ENCODE results near the gene AAMP. TPM values are rescaled to one million over a fixed set of nuclear protein-coding genes. Genes with fewer than 3 reads are reported as not detected.

The AAMP gene
- polyA plus RNA-seq, 1 donor from 2014 or later: 249 TPM

- H3K9ac ChIP-seq (ENCODE audit: low read length): no peak overlapping the region
- H3K36me3 ChIP-seq (ENCODE audit: insufficient read depth, low read length): no peaks in the 10 kb centered on the region
These were observed 7.0 kb downstream of the AAMP start for GRCh38 chr2:218262631-218263586.

GRCh38 chr2:218262237-218262600, 7.7 kb downstream of the AAMP start:
- Histone ChIP-seq H3K79me2 (replicated peaks; ENCODE audit: insufficient read depth, low read length) (no peaks in the 10 kb centered on the region), H4K20me1 (ENCODE audit: insufficient read depth) (no peaks in the 10 kb centered on the region), H3K9me2 (ENCODE audit: insufficient read depth, low read length) (no peaks in the 10 kb centered on the region), H3K9me3 (ENCODE audit: low read length) (no peaks in the 10 kb centered on the region), H3K4me3 (ENCODE audit: low read length) (no peak overlapping the region), H3K4me2 (ENCODE audit: low read length) (no peak overlapping the region), H3K36me3 (ENCODE audit: insufficient read depth, low read length) (no peaks in the 10 kb centered on the region), H2AFZ (ENCODE audit: low read depth, low read length) (no peak overlapping the region), H3F3A (ENCODE audit: insufficient read depth, low read length, poor library complexity, severe bottlenecking) (no peaks in the 10 kb centered on the region), H3K27me3 (ENCODE audit: insufficient read depth, low read depth, low read length) (no peaks in the 10 kb centered on the region), H3K9ac (ENCODE audit: low read length) (no peak overlapping the region), H3K27ac (ENCODE audit: low read length) (no peak overlapping the region)
- TF ChIP-seq CTCF (IDR thresholded peaks at IDR 0.05; ENCODE audit: poor library complexity, severe bottlenecking) (no peak), REST (IDR thresholded peaks at IDR 0.05; ENCODE audit: borderline replicate concordance) (no peak), EP300 (conservative IDR thresholded peaks at IDR 0.05; ENCODE audit: poor library complexity, severe bottlenecking) (no peak), RAD21 (conservative IDR thresholded peaks at IDR 0.05) (no peak), EZH2 (IDR thresholded peaks at IDR 0.05; ENCODE audit: borderline replicate concordance, insufficient read depth, low read length, poor library complexity, severe bottlenecking) (no peak), SMC3 (conservative IDR thresholded peaks at IDR 0.05; ENCODE audit: poor library complexity) (no peak)

More at GRCh38 chr2:218262631-218263586, 7.0 kb downstream of the AAMP start:
- Histone ChIP-seq H3K79me2 (replicated peaks; ENCODE audit: insufficient read depth, low read length) (no peaks in the 10 kb centered on the region), H3K4me3 (ENCODE audit: low read length) (no peak overlapping the region), H3K4me2 (ENCODE audit: low read length) (no peak overlapping the region), H3K27me3 (ENCODE audit: insufficient read depth, low read depth, low read length) (no peaks in the 10 kb centered on the region), H4K20me1 (ENCODE audit: insufficient read depth) (no peaks in the 10 kb centered on the region), H2AFZ (ENCODE audit: low read depth, low read length) (no peak overlapping the region), H3K27ac (ENCODE audit: low read length) (no peak overlapping the region), H3K9me2 (ENCODE audit: insufficient read depth, low read length) (no peaks in the 10 kb centered on the region), H3K9me3 (ENCODE audit: low read length) (no peaks in the 10 kb centered on the region), H3F3A (ENCODE audit: insufficient read depth, low read length, poor library complexity, severe bottlenecking) (no peaks in the 10 kb centered on the region)
- no peak for TF ChIP-seq REST (IDR thresholded peaks at IDR 0.05; ENCODE audit: borderline replicate concordance)
- TF ChIP-seq CTCF (IDR thresholded peaks at IDR 0.05; ENCODE audit: poor library complexity, severe bottlenecking): no peak
